Glomerular endothelial cell (primary cell): Measurements from ENCODE around the gene PLG. TPM values are rescaled to one million over a fixed set of nuclear protein-coding genes. Genes with fewer than 3 reads are reported as not detected.
"Not testable (repeated sequence)": the region's sequence is repeated elsewhere in the genome, so short reads cannot be mapped to it uniquely, and the experiment has no call there.

Experiments
- DNase-seq: peaks from one replicate; pipeline ENCODE4 v3.0.0-alpha.2; 2011; ENCODE audit warnings: low read depth, low spot score; ENCODE audit errors: extremely low read depth
- total RNA-seq: library from RNA; depleted of rRNA; stranded (reverse); fragments of >200 nt; gene quantifications from 2 replicates; pipeline ENCODE4 v1.2.3, GENCODE V29; 2015

Gene PLG
- total RNA-seq, 1 donor from 2014 or later: not detected

DNA sequence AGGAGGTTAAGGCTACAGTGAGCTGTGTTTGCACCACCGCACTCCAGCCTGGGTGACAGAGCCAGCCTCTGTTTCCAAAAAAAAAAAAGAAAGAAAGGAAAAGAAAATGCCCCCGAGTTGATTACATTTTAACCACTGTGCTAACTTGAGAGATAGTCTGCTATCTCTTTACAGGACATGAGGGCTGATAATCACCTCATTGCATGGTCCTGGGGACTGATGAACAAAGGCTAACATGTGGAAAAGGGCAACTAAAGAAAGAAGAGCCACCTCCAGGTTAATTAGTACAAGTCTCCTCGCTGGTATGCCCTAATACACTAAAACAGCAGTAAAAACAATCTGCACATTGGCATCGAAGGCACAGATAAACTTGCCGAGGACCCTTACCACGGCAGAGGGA lies 4.2 kb upstream of the PLG start:
- no peak for DNase-seq

DNA sequence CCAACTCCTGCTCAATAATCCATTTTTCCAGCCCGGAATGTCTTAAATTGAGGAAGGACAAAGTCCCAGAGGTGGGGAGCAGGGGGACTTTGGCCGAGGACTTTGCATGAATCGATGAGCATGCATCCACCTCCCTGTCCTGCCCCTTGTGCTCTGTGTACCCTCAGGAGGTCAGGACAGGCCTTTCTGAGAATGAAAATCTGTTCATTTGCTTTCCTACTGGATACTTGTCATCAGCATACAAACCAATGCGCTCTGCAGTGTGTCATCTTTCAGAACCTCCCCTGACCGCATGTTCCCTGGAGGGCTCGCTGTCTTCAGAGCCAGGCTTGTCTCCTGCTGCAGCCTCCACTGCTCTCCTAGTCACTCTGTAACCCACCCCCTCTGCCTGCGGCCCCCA lies 2.6 kb downstream of the PLG start:
- not testable (repeated sequence) for DNase-seq

DNA sequence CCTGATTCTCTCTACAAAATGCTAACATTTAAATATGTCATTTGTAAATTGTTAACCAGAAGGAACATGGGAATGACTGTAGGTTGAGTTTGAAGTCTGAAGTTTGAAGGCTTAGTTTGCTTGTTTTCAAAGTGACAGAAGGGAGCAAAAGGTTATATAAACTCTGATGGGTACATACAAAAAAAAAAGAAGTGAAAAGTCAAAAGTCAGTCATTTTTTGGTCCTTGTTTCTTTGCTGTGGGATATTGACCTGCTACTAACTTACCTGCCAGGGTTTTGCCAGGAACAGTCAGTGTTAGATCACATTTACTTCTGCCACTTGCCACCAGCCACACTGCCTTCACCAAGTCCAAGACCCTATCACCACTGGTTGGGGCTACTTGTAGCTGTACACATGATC lies 6.9 kb downstream of the PLG start:
- not testable (repeated sequence) for DNase-seq

DNA sequence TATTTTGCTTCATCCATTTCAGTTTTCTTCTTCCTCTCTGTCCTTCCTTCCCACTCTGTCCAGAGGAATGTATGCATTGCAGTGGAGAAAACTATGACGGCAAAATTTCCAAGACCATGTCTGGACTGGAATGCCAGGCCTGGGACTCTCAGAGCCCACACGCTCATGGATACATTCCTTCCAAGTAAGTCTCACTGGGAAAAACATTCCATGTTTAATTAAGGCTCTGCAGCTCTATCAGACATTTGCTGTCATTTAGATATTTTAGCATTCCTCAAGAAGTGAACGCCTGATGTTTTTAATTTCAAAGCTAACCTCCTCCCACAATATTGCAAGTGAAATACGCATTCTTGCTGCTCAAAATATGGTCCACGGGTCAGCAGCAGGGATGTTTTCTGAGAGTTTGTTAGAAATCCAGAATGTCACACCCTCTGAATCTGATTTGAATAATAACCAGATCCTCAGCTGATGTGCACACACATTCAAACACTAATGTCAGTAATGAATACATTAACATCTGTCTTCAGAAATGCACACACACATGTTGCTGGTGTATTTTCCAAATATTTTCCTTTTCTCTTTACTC lies 12.8 kb downstream of the PLG start:
- no peak for DNase-seq

DNA sequence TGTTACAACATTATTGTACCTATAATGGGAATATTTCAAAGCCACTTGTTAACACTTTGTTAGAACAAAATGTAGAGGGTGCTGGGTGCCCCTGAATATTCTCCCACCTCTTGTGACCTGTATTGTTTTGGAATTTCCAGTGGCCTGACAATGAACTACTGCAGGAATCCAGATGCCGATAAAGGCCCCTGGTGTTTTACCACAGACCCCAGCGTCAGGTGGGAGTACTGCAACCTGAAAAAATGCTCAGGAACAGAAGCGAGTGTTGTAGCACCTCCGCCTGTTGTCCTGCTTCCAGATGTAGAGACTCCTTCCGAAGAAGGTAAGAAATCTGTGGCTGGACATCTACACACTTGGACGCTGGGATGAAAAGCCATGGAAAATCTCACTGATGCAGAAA lies 28.9 kb downstream of the PLG start:
- DNase-seq: no peak

DNA sequence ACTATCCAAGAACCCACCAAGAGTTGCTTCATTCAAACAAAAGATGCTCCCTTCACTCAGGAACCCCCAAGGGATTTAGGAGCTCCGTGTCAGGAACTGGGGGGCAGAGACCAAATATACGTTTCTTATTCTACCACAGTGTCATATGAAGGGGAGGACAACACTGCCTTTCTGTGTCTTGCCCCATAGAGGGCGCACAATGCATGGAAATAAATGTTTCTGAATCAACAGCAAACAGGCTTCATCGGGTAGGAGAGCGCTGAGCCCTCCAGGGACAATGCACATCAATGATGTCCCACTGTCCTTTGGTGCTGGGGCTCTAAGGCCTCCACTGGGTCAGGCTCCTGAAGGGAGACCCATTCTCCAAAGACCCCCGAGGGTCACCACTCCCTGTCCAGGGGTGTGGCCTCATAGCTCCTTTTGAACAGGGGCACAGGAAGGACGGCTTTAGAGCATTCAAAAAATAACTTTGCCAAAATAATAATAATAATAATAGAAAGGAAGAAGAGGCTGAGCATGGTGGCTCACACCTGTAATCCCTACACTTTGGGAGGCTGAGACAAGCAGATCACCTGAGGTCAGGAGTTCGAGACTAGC lies 31.1 kb downstream of the PLG start:
- no peak for DNase-seq

- no peak for DNase-seq
Observed at GRCh38 chr6:160734627-160735026, 32.6 kb downstream of the PLG start.

- no peak for DNase-seq
Observed at GRCh38 chr6:160735523-160735922, 33.5 kb downstream of the PLG start.

DNA sequence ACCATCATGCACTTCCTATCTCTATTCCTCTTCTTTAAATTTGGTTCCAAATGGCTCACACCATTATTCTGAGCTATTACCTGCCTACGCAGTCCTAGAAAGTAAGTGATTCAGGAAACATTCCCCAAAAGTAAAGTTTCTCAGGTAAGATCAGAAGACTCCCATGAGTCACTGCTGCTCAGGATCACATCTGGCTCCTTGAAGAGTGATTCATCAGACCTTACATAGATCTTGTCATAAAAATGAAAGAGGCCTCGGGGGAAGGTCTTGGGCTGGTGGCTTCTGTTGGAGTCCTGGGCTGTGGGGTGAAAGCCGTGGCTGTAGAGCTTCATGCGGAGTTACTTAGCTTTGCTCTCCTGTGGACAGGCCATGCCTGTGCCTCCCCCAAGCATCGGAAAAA lies 35.9 kb downstream of the PLG start:
- no peak for DNase-seq

DNA sequence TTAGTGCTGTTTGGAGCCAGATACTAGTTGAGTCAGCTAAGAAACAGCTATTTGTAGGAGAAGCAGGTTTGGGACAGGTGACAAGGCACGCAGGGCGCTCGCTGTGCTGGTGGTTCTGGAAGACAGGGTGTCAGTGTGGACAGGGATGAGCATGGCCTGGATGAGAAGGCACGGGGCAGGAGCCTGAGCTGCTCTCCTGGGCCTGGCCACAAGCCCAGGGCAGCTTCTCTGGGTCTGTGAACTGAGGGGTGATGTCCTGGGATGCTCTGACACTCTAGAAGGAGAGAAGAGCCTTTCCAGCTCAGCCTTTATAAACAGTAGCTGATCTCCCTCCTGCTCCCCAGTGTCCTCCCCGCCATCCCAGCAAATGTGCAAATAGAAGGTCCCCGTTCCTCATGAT lies 37.9 kb downstream of the PLG start:
- DNase-seq: no peak

DNA sequence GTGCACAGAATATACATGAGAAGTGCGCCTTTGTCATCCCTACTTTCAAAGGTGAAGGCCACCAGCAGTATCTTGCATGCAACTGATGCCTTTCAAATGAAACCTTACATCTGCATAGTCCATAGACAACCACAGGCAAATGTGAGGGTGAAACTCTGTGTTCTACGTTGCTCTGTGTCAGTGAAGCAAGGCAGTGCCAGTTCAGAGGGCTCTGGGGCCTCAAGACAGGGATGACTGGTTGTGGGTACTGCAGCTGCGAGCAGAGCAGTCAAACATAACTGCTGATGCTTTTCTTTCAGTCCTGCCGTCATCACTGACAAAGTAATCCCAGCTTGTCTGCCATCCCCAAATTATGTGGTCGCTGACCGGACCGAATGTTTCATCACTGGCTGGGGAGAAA lies 39.0 kb downstream of the PLG start:
- DNase-seq: not testable (repeated sequence)

- DNase-seq: no peak
Observed at GRCh38 chr6:160742090-160742489, 40.0 kb downstream of the PLG start.

GRCh38 chr6:160750276-160750689 lies 48.2 kb downstream of the PLG start:
- no peak for DNase-seq

DNA sequence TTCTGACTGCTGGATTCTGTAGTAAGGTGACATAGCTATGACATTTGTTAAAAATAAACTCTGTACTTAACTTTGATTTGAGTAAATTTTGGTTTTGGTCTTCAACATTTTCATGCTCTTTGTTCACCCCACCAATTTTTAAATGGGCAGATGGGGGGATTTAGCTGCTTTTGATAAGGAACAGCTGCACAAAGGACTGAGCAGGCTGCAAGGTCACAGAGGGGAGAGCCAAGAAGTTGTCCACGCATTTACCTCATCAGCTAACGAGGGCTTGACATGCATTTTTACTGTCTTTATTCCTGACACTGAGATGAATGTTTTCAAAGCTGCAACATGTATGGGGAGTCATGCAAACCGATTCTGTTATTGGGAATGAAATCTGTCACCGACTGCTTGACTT lies 51.2 kb downstream of the PLG start:
- DNase-seq: not testable (repeated sequence)

DNA sequence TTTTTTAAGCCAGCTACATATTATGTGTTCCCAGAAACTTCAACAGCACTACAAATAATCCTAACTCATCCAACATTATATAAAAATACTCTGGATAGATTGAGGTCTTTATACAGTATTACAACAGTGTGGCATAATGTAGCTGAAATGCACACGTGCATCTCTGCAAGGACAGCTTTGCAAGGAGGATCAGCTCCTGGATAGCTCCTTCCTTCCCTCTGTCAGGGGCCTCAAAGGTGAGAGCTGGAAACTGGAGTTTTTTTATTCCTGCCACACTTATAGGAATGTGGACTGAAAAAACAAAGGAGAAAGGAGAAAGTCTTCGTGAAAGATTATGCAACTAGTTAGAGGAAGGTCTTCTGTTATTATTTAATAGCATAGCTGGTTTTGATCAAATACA lies 53.1 kb downstream of the PLG start:
- no peak for DNase-seq

DNA sequence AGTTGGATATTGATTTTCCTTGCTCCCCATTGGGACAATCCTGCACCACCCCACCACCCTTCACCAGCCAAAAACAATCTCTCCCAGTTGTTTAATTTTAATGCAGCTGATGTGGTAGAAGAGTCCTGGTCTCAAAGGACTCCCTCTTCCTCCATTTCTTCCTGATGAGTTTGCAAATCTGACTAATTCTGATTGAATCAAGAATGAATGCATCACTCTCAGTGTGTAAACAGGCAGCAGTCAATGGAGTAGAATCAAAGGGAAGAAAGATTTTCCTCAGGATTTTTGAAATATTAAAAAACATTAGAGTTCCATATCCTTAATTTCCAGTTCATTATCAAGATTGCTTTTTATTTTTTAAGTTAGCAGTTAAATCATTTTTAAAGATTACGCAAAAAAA lies 54.0 kb downstream of the PLG start:
- DNase-seq: no peak

DNA sequence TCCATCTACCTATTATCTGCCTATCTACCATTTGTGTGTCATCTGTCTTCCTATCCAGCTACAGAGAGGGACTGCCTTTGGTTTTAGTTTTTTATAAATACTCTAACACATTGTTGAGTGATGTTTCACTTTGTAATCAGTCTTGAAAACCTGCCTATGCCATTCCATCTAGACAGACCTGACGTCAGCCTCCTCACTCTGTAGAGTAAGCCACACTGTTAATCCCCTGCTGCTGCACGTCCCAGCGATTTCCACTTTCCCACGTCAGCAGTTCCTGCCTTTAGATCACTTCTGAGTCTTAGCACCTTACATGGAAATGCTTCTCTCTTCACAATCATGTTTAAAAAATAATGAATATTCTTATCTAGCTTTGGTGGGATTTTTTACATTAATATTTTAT lies 54.8 kb downstream of the PLG start:
- DNase-seq: no peak

DNA sequence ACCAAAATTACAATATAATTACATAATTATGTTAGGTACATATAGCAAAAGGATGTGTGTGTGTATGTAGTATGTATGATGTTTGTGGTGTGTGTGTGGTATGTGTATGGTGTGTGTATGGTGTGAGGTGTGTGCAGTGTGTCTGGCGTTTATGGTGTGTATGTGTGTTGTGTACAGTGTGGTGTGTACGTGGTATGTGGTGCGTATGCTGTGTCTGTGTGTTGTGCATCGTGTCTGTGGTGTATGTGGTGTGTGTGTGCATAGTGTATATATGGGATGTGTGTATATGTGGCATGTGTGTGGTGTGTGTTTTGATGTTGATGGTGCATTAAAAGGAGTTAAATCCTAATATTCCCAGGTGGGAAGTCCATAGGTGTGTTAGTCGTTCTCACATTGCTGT lies 62.8 kb downstream of the PLG start:
- DNase-seq: no peak

- DNase-seq: no peak
Observed at GRCh38 chr6:160765412-160765811, 63.4 kb downstream of the PLG start.

GRCh38 chr6:160766657-160766988 lies 64.6 kb downstream of the PLG start:
- no peak for DNase-seq

DNA sequence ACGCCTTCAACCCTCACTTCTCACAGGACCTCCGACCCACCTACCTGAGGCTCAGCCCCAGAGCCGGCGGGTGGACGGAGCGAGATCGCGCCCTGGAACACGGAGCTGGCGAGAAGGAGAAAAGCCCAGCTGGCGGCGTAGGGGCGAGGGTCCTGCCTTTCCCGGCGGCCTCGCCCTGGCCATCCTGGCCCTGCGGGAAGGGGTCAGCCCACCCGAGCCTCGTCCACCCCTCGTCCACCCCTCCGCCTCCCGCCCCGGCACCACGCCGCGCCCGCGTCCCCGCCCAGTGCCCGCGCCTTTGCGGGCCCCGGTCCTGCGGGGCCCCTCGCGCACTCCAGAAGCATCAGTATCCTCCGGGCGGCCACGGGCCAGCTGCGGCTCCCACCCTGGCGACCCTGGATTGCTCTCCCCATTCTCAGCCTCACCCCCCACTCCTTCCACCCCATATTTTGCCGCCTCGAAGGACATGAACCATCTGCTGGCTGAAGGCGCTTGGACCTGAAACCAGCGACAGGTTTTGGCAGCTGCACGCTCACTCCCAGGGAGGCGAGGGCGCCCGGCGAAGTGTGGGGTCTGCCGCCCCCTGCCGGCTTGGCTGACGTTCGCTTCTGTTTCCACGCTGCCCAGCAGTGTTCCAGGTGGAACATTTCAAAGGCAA lies 65.1 kb downstream of the PLG start:
- no peak for DNase-seq

- DNase-seq: no peak
Observed at GRCh38 chr6:160767647-160768019, 65.6 kb downstream of the PLG start.

- DNase-seq: no peak
Observed at GRCh38 chr6:160768101-160768500, 66.1 kb downstream of the PLG start.
